WTC11 (cell line): ENCODE measurements around the gene PA2G4. TPM values are rescaled to one million over a fixed set of nuclear protein-coding genes. Genes with fewer than 3 reads are reported as not detected.

ENCODE experiments used
- ATAC-seq: fragments of 200-7000 bp; cut with Tn5 transposase; 2 replicates; pipeline ENCODE4 v1.10.0; 2021; ENCODE audit warnings: mild to moderate bottlenecking, moderate library complexity
- CTCF ChIA-PET: fragments of 300-600 bp; sonication (Branson Sonifier 250); formaldehyde crosslinking; loops from one replicate; lab custom pipeline; 2021; ENCODE audit warnings: antibody characterized with exemption; lab: Charles Lee
- POLR2A ChIA-PET: fragments of 350-600 bp; sonication (Branson Sonifier 250); formaldehyde crosslinking; loops from one replicate; lab custom pipeline; 2021; ENCODE audit warnings: antibody characterized with exemption; lab: Charles Lee
- DNase-seq: peaks from one replicate; pipeline ENCODE4 v3.0.0; 2021; ENCODE audit warnings: low spot score
- H3K27ac Mint-ChIP-seq: 2 replicates; pipeline ENCODE4 v1.8.0; 2021; ENCODE audit warnings: mixed read lengths
- H3K27me3 Mint-ChIP-seq: 2 replicates; pipeline ENCODE4 v1.8.0; 2021; ENCODE audit warnings: low read depth, mild to moderate bottlenecking, moderate library complexity, mixed read lengths
- H3K36me3 Mint-ChIP-seq: 2 replicates; pipeline ENCODE4 v1.8.0; 2021; ENCODE audit warnings: mixed read lengths
- H3K4me1 Mint-ChIP-seq: 2 replicates; pipeline ENCODE4 v1.8.0; 2022; ENCODE audit warnings: mixed read lengths
- H3K4me3 Mint-ChIP-seq: 2 replicates; pipeline ENCODE4 v1.8.0; 2021; ENCODE audit warnings: mild to moderate bottlenecking, moderate library complexity, mixed read lengths
- H3K9me3 Mint-ChIP-seq: 2 replicates; pipeline ENCODE4 v1.8.0; 2021; ENCODE audit warnings: mixed read lengths
- AR ChIP-seq: fragments of 250-450 bp; sonication (Bioruptor Pico); IDR thresholded peaks from 2 replicates; pipeline ENCODE4 v1.9.0; 2021; ENCODE audit warnings: mild to moderate bottlenecking
- ATF1 ChIP-seq: sonication (generic); formaldehyde crosslinking; IDR thresholded peaks from 2 replicates; pipeline ENCODE4 v1.8.1; 2023; ENCODE audit warnings: mild to moderate bottlenecking, moderate library complexity, missing genetic modification reagents
- CREM ChIP-seq: sonication (generic); formaldehyde crosslinking; IDR thresholded peaks from 2 replicates; pipeline ENCODE4 v1.8.1; 2022; ENCODE audit warnings: mild to moderate bottlenecking, missing genetic modification reagents, moderate library complexity
- ESRRA ChIP-seq: sonication (generic); formaldehyde crosslinking; IDR thresholded peaks from 2 replicates; pipeline ENCODE4 v1.8.1; 2022; ENCODE audit warnings: mild to moderate bottlenecking, missing genetic modification reagents, borderline replicate concordance
- ETV6 ChIP-seq: sonication (generic); formaldehyde crosslinking; IDR thresholded peaks from 2 replicates; pipeline ENCODE4 v1.8.1; 2022; ENCODE audit warnings: mild to moderate bottlenecking, missing genetic modification reagents
- FOXK1 ChIP-seq: sonication (generic); formaldehyde crosslinking; IDR thresholded peaks from 2 replicates; pipeline ENCODE4 v1.8.0; 2022; ENCODE audit warnings: mild to moderate bottlenecking, moderate library complexity, missing genetic modification reagents
- GABPB1 ChIP-seq: sonication (generic); formaldehyde crosslinking; IDR thresholded peaks from 2 replicates; pipeline ENCODE4 v1.8.1; 2023; ENCODE audit warnings: mild to moderate bottlenecking, missing genetic modification reagents
- HMGA2 ChIP-seq: fragments of 250-450 bp; sonication (Bioruptor Pico); IDR thresholded peaks from 2 replicates; pipeline ENCODE4 v1.4.0; 2021; ENCODE audit warnings: mild to moderate bottlenecking, moderate library complexity
- JUN ChIP-seq: sonication (generic); formaldehyde crosslinking; IDR thresholded peaks from 2 replicates; pipeline ENCODE4 v1.8.0; 2023; ENCODE audit warnings: mild to moderate bottlenecking, missing genetic modification reagents
- NFATC4 ChIP-seq: fragments of 250-450 bp; sonication (Bioruptor Pico); IDR thresholded peaks from 2 replicates; pipeline ENCODE4 v1.9.0; 2021; ENCODE audit warnings: mild to moderate bottlenecking
- NR3C1 ChIP-seq: sonication (generic); formaldehyde crosslinking; conservative IDR thresholded peaks from 2 replicates; pipeline ENCODE4 v1.8.1; 2023; ENCODE audit warnings: low read depth, mild to moderate bottlenecking, missing genetic modification reagents
- RELA ChIP-seq: sonication (generic); formaldehyde crosslinking; IDR thresholded peaks from 2 replicates; pipeline ENCODE4 v1.8.1; 2022; ENCODE audit warnings: missing genetic modification reagents, mild to moderate bottlenecking, borderline replicate concordance
- RORB ChIP-seq: fragments of 250-450 bp; sonication (Bioruptor Pico); IDR thresholded peaks from 2 replicates; pipeline ENCODE4 v1.9.0; 2021; ENCODE audit warnings: mild to moderate bottlenecking
- SP1 ChIP-seq: sonication (generic); formaldehyde crosslinking; conservative IDR thresholded peaks from 2 replicates; pipeline ENCODE4 v1.8.1; 2022; ENCODE audit warnings: missing genetic modification reagents
- TEAD1 ChIP-seq: sonication (generic); formaldehyde crosslinking; IDR thresholded peaks from 2 replicates; pipeline ENCODE4 v1.8.0; 2022; ENCODE audit warnings: mild to moderate bottlenecking, missing genetic modification reagents
- USF1 ChIP-seq: sonication (generic); formaldehyde crosslinking; IDR thresholded peaks from 2 replicates; pipeline ENCODE4 v1.8.0; 2022; ENCODE audit warnings: mild to moderate bottlenecking, missing genetic modification reagents
- ZBTB21 ChIP-seq: sonication (generic); formaldehyde crosslinking; IDR thresholded peaks from 2 replicates; pipeline ENCODE4 v1.8.1; 2023; ENCODE audit warnings: mild to moderate bottlenecking, missing genetic modification reagents, borderline replicate concordance
- ZNF138 ChIP-seq: sonication (generic); formaldehyde crosslinking; conservative IDR thresholded peaks from 2 replicates; pipeline ENCODE4 v1.8.1; 2022; ENCODE audit warnings: mild to moderate bottlenecking, moderate library complexity, missing genetic modification reagents
- ZNF396 ChIP-seq: fragments of 250-450 bp; sonication (Bioruptor Pico); IDR thresholded peaks from 2 replicates; pipeline ENCODE4 v1.8.0; 2021; ENCODE audit warnings: mild to moderate bottlenecking, moderate library complexity, borderline replicate concordance
- ZNF423 ChIP-seq: fragments of 250-450 bp; sonication (Bioruptor Pico); IDR thresholded peaks from 2 replicates; pipeline ENCODE4 v2.1.2; 2022; ENCODE audit warnings: mild to moderate bottlenecking, moderate library complexity
- ZNF671 ChIP-seq: fragments of 250-450 bp; sonication (Bioruptor Pico); IDR thresholded peaks from 2 replicates; pipeline ENCODE4 v1.8.0; 2021; ENCODE audit warnings: mild to moderate bottlenecking
- total RNA-seq: library from RNA; stranded (reverse); gene quantifications from 3 replicates; pipeline ENCODE4 v1.2.3, GENCODE V29; 2021

Gene PA2G4
- total RNA-seq, 1 experiment from 2014 or later: 249 TPM

- Mint-ChIP-seq H3K9me3 (no peaks in the 10 kb centered on the region), H3K27ac (no peak overlapping the region), H3K36me3 (peaks cover 30% of the 10 kb centered on the region), H3K4me1 (peaks cover 23% of the 10 kb centered on the region), H3K27me3 (no peaks in the 10 kb centered on the region), H3K4me3 (no peak overlapping the region)
- ATAC-seq (no peak), DNase-seq (no peak)
- POLR2A ChIA-PET: no interaction called here
- CTCF ChIA-PET: interaction anchor here (4.3 kb wide), 1 partner anchor 68 kb away, joined by 95 read pairs; the partner anchor contains the start of gene SMARCC2
- no peak for TF ChIP-seq HMGA2 (CRISPR knock-in tag)
- no peak for TF ChIP-seq JUN (CRISPR knock-in tag)
- TF ChIP-seq AR (CRISPR knock-in tag): no peak
- no peak for TF ChIP-seq ZBTB21 (CRISPR knock-in tag)
- TF ChIP-seq ZNF671 (CRISPR knock-in tag): no peak
- TF ChIP-seq NR3C1 (CRISPR knock-in tag): no peak
- TF ChIP-seq GABPB1 (CRISPR knock-in tag): no peak
- no peak for TF ChIP-seq ZNF138 (CRISPR knock-in tag)
- TF ChIP-seq ZNF396: no peak
Observed at GRCh38 chr12:56121204-56121870, 17.0 kb downstream of the PA2G4 start.

GRCh38 chr12:56122637-56123036 is 18.3 kb downstream of the PA2G4 start:
- POLR2A ChIA-PET: no interaction called here
- Mint-ChIP-seq H3K27me3 (no peaks in the 10 kb centered on the region), H3K9me3 (no peaks in the 10 kb centered on the region), H3K27ac (no peak overlapping the region), H3K4me1 (peaks cover 35% of the 10 kb centered on the region), H3K36me3 (peaks cover 18% of the 10 kb centered on the region), H3K4me3 (no peak overlapping the region)
- ATAC-seq: no peak
- TF ChIP-seq RORB (CRISPR knock-in tag) (no peak), CREM (CRISPR knock-in tag) (no peak), SP1 (CRISPR knock-in tag) (no peak), FOXK1 (CRISPR knock-in tag) (no peak), ESRRA (CRISPR knock-in tag) (no peak), TEAD1 (no peak)
- CTCF ChIA-PET: no interaction called here
- DNase-seq: no peak

GRCh38 chr12:56124133-56124532 is 19.8 kb downstream of the PA2G4 start:
- no peak for TF ChIP-seq USF1 (CRISPR knock-in tag)
- no peak for TF ChIP-seq ATF1 (CRISPR knock-in tag)
- no peak for TF ChIP-seq GABPB1 (CRISPR knock-in tag)
- TF ChIP-seq NFATC4 (CRISPR knock-in tag): no peak
- no peak for TF ChIP-seq ETV6
- TF ChIP-seq ZNF423 (CRISPR knock-in tag): no peak
- no peak for TF ChIP-seq RELA (CRISPR knock-in tag)
- POLR2A ChIA-PET: no interaction called here
- Mint-ChIP-seq H3K4me3 (no peak overlapping the region), H3K9me3 (no peaks in the 10 kb centered on the region), H3K27me3 (no peaks in the 10 kb centered on the region; the same call in 1 of the 2 replicates), H3K27ac (peak overlapping the region; percentile 4), H3K36me3 (peaks cover 15% of the 10 kb centered on the region), H3K4me1 (peaks cover 25% of the 10 kb centered on the region)
- no peak for ATAC-seq
- CTCF ChIA-PET: interaction anchor here (1.1 to 1.4 kb wide), 4 partner anchors 27 to 142 kb away, joined by 3 to 7 read pairs (median 4); partner anchors contain the start of genes COQ10A, MYL6B and SMARCC2
- no peak for DNase-seq
